ENCODE data around the gene STK39.

The STK39 gene

DNA sequence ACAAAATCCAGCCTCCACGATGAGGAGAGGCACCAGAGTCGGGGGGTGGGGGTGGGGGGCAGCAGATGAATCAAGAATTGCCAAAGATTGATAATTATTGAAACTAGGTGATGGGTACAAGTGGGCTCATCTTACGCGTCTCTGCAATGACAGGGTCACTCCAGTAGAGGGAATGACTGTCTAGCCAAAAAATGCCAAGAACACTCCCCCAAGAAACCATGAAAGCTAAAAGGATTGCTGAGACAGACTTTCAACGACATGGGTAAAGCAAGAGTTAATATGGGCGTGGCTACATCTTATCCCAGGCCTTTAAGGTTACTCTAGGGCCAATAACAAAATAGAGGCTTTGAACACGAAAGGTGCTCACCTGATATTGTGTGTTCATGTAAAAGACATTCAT lies 86.5 kb downstream of the STK39 start:
- DNase-seq (ENCODE audit: low read depth in 3 of 3), result no peak

DNA sequence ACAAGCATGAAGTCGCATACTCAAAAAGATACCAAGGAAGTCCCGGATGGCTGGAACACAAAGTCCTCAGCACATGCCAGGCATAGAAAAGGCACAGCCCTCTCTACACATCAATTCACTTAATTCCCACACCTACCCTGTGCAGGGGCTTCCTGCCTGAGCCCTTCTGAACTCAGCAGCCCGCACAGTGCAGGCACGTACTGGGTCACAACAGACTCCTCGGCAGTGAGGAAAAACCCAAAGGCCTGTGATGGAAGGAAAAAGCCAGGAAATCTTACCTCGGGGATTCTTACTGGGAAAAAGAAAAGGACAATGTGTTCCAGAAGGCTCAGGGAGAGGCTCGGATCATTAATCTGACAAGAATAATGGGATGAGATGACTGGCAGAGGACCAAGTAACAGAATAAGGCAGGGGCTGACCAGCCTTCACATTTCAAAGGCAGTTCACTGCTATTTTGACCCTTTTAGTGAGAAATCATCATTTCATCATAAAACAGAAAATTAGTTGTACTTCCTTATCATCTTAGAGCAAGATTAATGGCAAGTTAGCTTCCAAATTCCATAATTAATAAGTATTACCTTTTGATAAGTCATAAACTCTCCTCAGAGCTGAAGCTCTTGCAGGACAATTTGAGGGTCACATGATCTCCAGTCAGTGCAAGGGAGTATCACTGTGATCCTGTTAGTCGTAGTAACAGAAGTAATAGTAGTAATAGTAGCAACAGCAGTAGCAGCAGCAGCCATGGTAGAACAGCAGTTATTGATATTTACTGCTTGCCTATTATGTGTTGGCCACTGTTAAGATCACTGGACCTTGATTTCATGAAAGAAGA lies 87.4 kb downstream of the STK39 start:
- DNase-seq (ENCODE audit: low read depth in 3 of 3), result no peak

DNA sequence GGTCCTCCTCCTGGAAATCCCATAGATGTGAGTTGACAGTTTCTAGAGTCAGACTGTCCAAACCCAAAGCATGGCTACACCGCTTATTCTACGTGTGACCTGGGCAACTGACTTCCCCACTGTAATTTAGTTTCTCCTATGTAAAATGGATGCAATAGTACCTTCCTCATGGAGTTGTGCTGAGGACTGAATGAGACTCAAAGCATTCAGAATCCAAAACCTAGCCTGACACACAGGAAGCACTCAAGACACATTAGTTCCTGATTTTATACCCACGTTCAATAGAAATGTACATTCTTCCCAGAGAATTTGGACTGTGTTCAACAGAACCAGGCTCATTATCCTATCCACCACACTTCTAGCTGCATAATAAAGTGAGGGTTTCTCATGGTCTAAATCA lies 88.8 kb downstream of the STK39 start:
- DNase-seq (ENCODE audit: low read depth in 3 of 3), result no peak

DNA sequence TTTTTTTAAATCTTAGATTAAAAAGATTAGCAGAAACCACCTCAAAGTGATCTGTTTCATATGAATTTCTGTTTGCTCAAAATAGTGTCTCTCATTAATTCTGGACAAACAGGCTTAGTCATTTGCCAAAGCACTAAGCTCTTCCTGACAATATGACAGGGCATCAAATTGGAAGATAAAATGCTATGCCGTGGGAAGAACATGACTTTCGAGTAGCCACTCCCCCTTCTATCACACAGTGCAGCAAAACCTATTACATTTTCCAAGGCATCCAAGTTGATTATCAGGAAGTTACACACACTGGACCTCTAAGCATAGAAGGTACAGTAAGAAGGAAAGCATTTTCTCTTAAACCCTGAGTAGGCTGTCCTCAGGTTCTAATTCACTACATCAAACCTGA lies 89.5 kb downstream of the STK39 start:
- no peak for DNase-seq (ENCODE audit: low read depth in 3 of 3)

DNA sequence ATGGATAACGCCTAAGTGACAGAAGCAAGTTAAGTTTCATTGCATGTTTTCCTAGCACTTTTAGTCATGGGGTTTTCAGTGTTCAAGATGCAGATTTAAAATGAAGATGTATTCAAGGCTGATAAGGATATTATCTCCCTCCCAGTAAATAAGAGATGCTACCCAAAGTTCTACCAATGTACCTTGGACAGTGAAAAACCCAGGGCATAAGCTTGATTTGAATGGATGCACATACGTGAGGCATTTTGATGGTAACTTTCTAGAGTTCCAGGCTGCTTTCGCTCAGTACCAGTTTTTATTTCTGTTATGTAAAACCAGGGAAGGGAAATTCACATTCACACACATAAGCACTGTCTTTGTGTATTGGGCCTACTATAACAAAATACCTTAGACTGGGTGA lies 90.3 kb downstream of the STK39 start:
- no peak for DNase-seq (ENCODE audit: low read depth in 3 of 3)

DNA sequence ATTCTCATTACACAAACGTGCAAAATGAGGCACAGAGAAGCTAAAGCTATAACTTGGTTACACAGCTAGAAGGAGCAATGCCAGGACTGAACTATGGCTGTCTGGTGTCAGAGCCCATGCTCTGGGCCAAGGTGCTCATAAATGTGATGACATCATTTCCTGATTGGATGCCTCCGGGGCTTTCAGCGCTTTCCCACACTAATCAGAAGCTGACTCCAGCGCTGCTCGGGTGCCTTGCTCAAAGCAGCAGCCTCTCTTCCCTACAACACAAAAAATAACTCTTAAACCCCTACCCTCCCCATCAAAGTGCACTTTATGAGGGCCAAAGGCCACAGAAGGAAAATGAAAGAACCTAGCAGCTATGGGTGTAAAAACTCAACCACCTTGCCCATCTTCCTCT lies 90.7 kb downstream of the STK39 start:
- DNase-seq (ENCODE audit: low read depth in 3 of 3), result no peak

DNA sequence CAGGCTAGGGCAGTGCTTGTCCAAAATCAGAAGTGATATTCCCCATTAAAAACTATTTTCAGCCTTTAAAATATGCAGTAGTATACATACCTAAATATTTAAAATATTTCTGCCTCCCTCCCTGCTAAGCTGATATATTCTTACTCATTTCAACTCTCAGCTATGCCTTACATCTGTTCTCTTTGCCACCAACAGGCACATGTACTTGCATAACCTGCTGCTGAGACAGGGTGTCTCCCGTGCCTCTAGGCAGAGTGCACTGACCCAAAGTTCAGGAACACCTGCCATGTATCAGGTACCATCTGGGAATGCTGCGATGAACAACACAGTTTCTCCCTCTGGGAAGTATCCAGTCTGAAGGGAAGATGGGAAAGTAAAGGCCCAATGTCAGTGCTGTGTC lies 91.7 kb downstream of the STK39 start:
- DNase-seq (ENCODE audit: low read depth in 3 of 3), result no peak

DNA sequence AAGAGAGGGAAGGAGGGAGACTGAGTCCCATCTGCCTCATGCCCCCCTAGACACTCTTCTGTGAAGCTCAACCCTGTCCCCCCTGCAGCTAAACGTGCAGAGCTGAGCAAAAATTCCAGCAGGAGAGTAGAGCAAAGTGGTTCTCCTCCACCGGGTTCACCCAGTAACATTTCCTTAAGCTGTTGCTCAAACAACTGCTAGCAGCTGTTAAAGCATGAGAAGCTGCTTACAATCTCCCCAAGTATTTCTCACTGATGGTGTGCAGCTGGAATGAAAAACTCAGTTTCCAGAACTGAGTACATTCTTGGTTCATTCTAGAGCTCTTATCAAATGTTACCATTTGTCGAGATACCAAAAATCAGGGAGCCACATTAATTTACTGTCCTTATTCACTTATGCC lies 92.3 kb downstream of the STK39 start:
- DNase-seq (ENCODE audit: low read depth in 3 of 3), result no peak

DNA sequence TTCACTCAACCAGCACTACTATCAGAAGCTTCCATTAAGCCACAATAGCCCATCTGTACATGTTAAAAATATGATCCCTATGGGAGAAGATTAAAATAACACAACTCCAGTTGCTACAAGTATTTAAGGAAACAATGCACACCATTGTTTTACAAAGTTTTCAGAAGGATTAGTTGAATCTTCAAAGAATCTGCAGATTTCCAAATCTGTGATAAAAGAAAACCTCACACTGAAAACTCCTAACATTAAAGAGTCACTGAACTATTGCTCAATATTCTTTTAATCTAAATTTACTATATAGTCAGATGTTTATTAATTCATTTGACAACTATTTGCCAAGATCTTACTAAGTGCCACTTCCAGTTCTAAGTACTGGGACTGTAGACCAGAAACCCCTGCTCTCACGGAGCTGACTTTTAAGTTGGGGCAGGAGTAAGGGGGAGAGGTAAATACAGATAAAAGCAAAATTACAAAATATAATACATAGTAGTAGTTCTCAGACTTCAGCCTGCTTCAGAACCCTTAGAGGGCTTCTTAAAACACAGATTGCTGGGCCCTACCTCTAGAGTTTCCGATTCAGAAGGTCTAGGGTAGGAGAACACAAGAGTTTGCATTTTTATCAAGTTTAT lies 94.4 kb downstream of the STK39 start:
- no peak for DNase-seq (ENCODE audit: low read depth in 3 of 3)

DNA sequence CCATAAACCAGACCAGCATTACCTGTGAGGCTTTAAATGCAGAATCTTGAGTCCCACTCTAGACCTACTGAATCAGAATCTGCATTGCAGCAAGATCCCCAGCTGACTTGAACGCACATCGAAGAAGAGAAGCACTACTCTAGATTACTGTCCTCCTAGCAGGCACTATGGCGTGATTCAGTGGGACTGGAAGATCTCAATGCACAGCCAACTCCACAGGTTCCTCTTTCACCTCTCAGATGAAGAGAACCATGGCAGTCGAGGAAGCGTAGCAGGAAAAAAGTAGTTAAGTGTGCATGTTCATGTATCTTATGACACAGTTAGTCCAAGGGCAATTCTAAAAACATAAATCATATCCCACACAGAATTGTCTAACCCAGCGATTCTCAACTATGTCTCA lies 97.4 kb downstream of the STK39 start:
- DNase-seq (ENCODE audit: low read depth in 3 of 3), result no peak

DNA sequence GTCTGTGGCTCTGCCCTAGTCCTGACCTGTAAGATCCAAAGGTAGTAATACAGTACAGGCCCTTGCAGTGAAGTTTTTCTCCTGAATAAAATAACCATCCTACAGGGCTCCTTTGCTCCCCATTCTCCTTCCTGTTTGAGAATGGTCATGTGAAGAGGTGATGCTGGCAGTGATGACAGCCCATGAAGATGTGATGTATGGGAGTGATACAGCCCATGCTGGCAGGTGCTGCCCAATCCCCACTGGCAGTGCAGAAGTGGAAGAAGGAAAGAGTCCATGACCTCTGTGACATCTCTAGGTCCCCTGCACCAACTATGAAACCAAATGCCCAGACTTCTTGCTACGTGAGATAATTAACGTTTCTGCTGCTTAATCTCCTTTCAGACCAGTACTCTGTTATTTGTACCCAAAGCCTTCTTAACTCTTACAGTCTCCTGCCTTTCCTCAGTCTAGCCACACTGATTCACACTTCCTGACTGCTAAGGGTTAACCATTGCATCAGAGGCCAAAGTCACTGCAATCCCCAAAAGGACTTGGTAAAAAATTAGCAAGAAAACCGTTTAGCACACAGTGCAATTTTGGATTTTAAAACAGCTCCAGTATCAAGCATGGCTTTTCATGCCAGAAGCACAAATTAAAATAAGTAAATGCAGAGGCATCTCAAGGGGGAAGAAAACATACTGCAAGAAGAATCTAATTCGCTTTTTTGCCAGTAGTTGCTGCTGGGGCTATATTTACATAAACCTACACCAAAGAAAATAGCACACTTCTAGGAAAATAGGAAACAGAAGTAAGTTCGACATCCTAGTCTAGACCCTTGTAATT lies 98.0 kb downstream of the STK39 start:
- no peak for DNase-seq (ENCODE audit: low read depth in 3 of 3)

DNA sequence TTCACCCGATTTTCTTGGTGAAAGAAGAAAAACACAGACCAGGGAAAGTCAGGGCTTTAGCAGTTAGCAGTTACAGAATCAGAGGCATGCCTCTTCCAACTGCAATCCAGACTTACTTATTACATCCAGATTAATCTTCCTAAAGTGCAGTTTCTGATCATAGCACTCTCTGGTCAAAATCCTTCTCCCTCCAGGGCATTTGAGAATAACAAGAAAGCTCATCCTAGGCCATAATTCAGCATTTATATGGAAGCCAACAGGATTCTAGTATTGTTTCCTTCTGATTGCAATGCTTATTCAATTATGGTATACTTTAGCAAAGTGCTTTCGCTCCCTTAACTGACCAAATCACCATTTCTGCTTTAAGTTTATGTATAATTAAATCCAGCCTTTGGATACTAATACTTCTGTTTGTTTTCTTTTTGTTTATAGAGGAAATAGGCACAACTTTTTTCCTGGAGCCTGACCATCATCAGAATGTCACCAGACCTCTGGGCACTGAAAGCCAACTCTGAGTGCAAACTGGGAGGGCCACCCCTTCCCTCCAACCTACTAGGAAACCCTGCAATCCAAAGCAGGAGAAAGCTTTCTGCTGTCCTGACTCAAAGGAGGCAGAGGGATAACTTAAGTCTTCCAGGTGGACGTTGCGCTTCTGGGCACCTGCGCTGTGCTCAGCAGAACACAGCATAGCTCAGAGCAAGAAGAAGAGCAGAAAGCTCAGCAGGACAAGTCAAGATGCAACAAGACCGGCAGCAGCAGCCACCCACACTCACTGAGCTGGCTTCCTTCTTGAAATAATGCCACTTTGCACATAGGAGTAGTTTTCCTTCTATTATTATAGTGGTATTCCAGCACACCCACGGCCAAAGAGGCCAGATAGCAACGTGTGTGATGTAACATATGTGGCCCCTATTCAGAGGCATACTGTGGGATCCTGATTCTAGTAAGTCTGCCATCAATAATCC lies 99.3 kb downstream of the STK39 start:
- DNase-seq (ENCODE audit: low read depth in 3 of 3), result no peak

DNA sequence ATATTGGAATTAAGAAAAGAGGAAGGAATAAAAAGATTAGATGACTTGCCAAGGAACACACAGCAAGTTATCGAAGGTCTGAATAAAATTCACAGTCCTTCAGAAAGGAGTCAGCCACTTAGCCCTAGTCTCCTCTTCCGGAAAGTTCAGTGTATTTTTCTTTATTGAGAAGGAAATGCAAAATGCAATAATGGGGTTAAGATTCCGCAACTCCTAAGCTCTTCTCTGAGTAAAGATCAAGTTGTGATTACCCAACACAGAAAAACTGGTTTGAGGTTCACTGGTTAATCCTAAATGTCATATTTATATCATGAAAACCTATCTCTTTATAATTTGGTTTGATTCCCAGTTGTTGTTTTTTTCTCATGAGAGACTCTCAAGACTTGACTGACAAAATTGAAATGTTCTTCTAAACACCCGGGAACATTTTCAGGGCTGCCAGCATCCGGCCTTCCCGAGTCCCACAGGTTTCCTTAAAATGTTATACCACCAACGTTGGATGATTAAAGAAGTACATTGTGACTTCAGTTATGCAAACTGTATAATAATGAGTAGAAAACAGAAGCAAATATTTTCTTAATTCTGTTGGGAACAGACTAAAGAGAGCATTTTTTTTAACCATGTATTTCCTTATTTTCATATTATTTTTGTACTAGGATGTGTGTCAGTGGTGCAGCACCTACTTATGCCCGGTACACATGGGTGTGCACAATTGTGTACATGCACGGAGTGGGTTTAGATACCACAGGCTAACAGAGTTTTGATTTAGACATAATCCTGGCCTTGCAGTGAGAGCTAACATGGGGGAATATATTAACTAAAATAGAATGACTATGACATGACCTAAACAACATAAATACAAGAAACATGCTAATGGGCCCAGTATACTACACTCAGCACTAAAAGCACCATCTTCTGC lies 100.2 kb downstream of the STK39 start:
- DNase-seq (ENCODE audit: low read depth in 3 of 3), result no peak

DNA sequence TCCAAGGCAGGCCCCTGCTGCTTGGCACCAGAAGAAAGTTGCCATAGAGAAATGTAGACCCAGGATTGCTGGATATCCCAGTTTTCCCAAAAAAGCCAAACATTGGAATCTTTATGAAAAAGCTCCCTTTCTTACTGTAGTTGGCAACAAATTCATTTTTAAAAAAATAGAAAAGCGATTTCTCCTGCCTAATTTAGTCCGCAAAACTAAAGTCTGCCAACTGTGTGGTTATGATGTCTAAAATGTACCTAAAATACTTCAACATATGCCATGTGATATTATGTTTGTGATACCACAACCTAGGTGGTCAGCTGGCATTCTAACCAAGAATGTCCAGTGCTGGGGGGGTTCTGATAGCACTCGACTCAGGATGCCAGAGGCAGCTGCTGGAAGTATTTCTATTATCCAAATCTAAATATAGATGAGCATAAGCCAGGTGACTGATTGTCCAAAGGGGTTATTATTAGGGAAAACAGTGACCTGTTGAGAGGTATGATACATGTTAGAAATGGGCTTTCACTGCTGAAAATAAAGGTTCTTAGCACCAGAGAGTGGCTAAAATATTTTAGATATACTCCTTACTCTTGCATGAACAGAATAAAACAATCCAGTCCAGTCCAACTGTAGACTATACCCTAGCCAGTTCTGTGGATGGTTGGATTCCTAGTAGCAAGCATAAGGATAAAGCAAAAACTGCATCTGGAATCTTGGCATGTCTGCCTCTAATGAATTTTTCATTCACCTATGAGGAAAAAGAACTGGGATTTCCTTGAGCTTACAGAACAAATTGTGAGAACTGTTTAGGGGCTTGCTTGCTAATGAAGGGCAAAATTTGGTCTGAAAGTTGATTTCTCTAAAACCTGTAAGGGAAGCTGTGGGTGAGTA lies 101.7 kb downstream of the STK39 start:
- DNase-seq (ENCODE audit: low read depth in 3 of 3), result no peak

DNA sequence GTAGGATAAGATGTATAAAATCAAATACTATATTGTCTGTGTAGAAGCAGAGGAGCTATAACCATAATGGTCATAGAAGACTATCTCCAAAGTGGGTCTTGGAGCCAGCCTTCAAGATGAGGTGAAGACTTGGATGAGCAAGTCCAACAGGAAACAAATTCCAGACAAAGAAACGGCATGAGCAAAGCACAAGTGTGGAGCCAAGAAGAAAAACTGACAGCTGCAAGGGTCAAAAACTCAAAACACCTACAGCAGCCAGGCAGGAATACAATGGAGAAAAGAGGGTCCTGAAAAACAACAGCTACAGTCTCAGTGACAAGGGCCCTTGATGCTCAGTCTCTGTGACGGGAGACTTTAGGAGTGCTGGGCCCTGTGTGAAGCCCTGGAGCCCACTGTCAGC lies 102.4 kb downstream of the STK39 start:
- no peak for DNase-seq (ENCODE audit: low read depth in 3 of 3)

DNA sequence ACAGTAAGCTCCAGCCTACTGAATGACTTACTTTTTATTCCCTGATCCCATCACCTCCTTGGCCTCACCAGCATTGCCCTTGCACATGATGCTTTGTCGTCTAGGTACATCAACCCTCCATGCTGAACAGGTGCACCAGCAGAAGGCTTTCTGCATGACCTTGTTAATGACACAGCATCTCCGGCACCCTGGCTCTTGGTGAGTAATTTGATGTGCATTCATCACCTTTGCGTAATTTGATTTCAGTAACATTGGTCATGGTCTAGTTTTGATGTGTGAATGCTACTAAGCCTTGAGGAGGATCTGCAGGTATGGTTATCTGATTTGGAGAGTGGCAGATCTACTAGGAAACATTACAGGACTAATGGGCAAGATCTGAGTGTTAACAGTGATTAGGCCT lies 103.6 kb downstream of the STK39 start:
- no peak for DNase-seq (ENCODE audit: low read depth in 3 of 3)

DNA sequence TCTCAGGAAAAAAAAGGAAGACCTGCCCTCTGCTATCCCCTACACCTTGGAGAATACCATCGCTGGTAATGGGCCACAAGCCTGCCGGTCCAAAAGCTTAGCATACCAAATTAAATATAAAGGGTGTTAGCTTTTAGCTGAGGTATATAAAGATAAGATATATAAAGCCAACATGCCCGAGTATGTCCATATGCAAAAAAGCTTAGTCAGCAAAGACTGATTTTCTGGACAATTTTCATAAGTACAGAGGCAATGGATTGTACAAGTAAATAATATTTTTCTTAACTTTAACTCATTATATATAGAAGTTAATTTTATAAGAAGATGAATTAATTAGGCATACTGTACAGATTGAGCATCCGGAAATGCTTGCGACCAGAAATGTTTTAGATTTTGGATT lies 106.5 kb downstream of the STK39 start:
- no peak for DNase-seq (ENCODE audit: low read depth in 3 of 3)

DNA sequence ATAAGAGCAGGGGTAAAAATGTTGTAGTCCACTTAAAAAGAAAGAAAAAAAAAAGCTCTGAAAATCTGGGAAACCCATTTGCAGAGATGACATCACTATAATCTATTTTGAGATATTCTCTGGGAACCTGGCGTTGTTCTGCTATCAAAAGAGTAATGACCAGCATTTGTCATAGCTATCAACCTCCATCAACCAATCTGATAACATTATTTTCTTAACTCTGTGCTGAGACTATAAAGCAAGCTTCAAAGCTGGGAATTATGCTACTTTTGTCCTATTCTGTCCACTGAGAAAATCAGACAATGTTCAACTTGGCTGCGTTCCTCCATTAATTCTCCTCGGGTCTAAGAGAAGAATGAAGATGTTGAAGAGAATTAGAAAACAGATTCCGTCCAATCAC lies 107.5 kb downstream of the STK39 start:
- DNase-seq (ENCODE audit: low read depth in 3 of 3), result no peak

DNA sequence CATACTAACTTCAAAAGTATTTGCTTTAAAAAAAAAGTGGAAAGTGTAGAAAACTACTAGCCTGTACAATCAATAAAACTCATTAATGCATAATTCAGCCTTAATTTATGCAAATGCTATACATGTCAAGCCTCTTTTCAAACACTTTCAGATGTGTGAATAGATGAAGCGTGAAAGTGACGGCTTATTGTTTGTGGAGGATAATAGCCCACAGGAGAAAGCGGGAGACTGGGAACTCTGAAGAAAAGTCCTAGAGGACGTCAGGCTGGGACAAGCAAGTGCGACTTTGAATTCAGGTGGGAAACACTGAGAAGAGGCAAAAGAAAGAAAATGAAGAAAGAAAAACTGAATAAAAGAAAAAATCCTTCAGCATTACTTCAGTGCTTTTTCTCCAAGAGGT lies 108.5 kb downstream of the STK39 start:
- DNase-seq (ENCODE audit: low read depth in 3 of 3), result no peak

DNA sequence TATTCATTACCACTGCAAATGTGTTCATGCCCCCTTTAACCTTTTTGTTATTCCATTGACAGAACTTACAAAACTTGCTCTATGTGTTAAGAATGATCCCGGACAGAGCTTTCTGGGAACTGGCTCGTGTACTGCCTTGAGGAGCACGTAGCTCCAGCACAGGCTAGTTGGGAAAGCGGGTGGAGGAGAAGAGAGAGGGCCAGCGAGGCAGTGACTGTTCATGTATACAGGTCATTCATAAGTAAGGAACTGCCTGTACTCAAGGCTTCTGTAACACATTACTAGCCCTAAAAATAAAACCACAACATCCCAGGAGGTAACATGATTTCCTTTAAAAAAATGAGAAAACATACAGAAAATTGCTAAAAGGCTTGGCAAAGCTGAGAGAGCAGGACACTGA lies 109.0 kb downstream of the STK39 start:
- DNase-seq (ENCODE audit: low read depth in 3 of 3), result no peak
